SJCRH30 (cell line): Measurements from ENCODE around the gene FOXO3. TPM values are rescaled to one million over a fixed set of nuclear protein-coding genes. Genes with fewer than 3 reads are reported as not detected.
"Not testable (repeated sequence)": the region's sequence is repeated elsewhere in the genome, so short reads cannot be mapped to it uniquely, and the experiment has no call there.

Source experiments
- DNase-seq, 2 experiments: peaks; one replicate each; pipeline ENCODE4 v3.0.0-alpha.2; 2015 to 2020
- H3K27ac ChIP-seq: fragments of 250-450 bp; sonication (Bioruptor Pico); 2 replicates; pipeline ENCODE4 v1.5.1; 2020; ENCODE audit warnings: mild to moderate bottlenecking, moderate library complexity
- H3K27me3 ChIP-seq: fragments of 250-450 bp; sonication (Bioruptor Pico); 2 replicates; pipeline ENCODE4 v1.5.1; 2020; ENCODE audit warnings: mild to moderate bottlenecking, moderate library complexity
- H3K36me3 ChIP-seq: fragments of 250-450 bp; sonication (Bioruptor Pico); 2 replicates; pipeline ENCODE4 v1.5.1; 2020; ENCODE audit warnings: mild to moderate bottlenecking, moderate library complexity
- H3K4me1 ChIP-seq: fragments of 250-450 bp; sonication (Bioruptor Pico); 2 replicates; pipeline ENCODE4 v1.5.1; 2020; ENCODE audit warnings: mild to moderate bottlenecking, moderate library complexity
- H3K4me3 ChIP-seq: fragments of 250-450 bp; sonication (Bioruptor Pico); 2 replicates; pipeline ENCODE4 v1.5.1; 2020; ENCODE audit warnings: mild to moderate bottlenecking, moderate library complexity
- H3K9me3 ChIP-seq: fragments of 250-450 bp; sonication (Bioruptor Pico); replicated peaks from 2 replicates; pipeline ENCODE4 v1.5.1; 2020; ENCODE audit warnings: mild to moderate bottlenecking, moderate library complexity
- total RNA-seq: library from RNA; depleted of rRNA; stranded (reverse); fragments of >200 nt; shearing (Covaris generic); gene quantifications from 2 replicates; pipeline ENCODE4 v1.2.3, GENCODE V29; 2014

The FOXO3 gene
- total RNA-seq, 1 experiment from 2014 or later: 35.0 TPM

GRCh38 chr6:108656836-108657235, 96.1 kb downstream of the FOXO3 start:
- Histone ChIP-seq H3K9me3 (no peaks in the 10 kb centered on the region), H3K4me3 (peak overlapping the region; percentile 62), H3K27ac (peak overlapping the region; percentile 99), H3K27me3 (no peaks in the 10 kb centered on the region), H3K4me1 (peaks cover 65% of the 10 kb centered on the region), H3K36me3 (no peaks in the 10 kb centered on the region)
- no peak for DNase-seq

GRCh38 chr6:108658174-108658573, 97.5 kb downstream of the FOXO3 start:
- Histone ChIP-seq H3K27ac (no peak overlapping the region), H3K9me3 (no peaks in the 10 kb centered on the region), H3K36me3 (0 out of 2 replicates have a peak, but pooled peaks cover 2% of the 10 kb centered on the region), H3K27me3 (no peaks in the 10 kb centered on the region), H3K4me3 (no peak overlapping the region), H3K4me1 (peaks cover 57% of the 10 kb centered on the region)
- DNase-seq: no peak

GRCh38 chr6:108658785-108659184, 98.1 kb downstream of the FOXO3 start:
- not testable (repeated sequence) for H3K27ac ChIP-seq, H3K9me3 ChIP-seq, H3K4me3 ChIP-seq, H3K27me3 ChIP-seq, DNase-seq, H3K36me3 ChIP-seq
- peaks cover 51% of the 10 kb centered on the region for H3K4me1 ChIP-seq

GRCh38 chr6:108660251-108660650, 99.5 kb downstream of the FOXO3 start:
- no peak overlapping the region for H3K27ac ChIP-seq
- no peak overlapping the region for H3K4me3 ChIP-seq
- H3K27me3 ChIP-seq: no peaks in the 10 kb centered on the region
- no peaks in the 10 kb centered on the region for H3K9me3 ChIP-seq
- peaks cover 37% of the 10 kb centered on the region for H3K4me1 ChIP-seq
- peaks cover 7% of the 10 kb centered on the region; the same call in 1 of the 2 replicates for H3K36me3 ChIP-seq
- DNase-seq: no peak

GRCh38 chr6:108661430-108661829, 100.7 kb downstream of the FOXO3 start:
- no peaks in the 10 kb centered on the region for H3K9me3 ChIP-seq
- peaks cover 14% of the 10 kb centered on the region; the same call in 1 of the 2 replicates for H3K36me3 ChIP-seq
- H3K4me3 ChIP-seq: no peak overlapping the region
- DNase-seq: peak; percentile 40 to 76
- peaks cover 31% of the 10 kb centered on the region for H3K4me1 ChIP-seq
- no peaks in the 10 kb centered on the region for H3K27me3 ChIP-seq
- peak overlapping the region; percentile 33 for H3K27ac ChIP-seq

GRCh38 chr6:108661982-108662381, 101.3 kb downstream of the FOXO3 start:
- Histone ChIP-seq H3K27me3 (no peaks in the 10 kb centered on the region), H3K4me1 (peaks cover 28% of the 10 kb centered on the region), H3K36me3 (peaks cover 14% of the 10 kb centered on the region; the same call in 1 of the 2 replicates), H3K9me3 (no peaks in the 10 kb centered on the region), H3K27ac (peak overlapping the region; percentile 33), H3K4me3 (no peak overlapping the region)
- no peak for DNase-seq

GRCh38 chr6:108662702-108663101, 102.0 kb downstream of the FOXO3 start:
- H3K27me3 ChIP-seq: no peaks in the 10 kb centered on the region
- H3K4me1 ChIP-seq: peaks cover 22% of the 10 kb centered on the region
- no peak for DNase-seq
- no peaks in the 10 kb centered on the region for H3K9me3 ChIP-seq
- H3K27ac ChIP-seq: no peak overlapping the region
- H3K4me3 ChIP-seq: no peak overlapping the region
- H3K36me3 ChIP-seq: peaks cover 14% of the 10 kb centered on the region; the same call in 1 of the 2 replicates

- not testable (repeated sequence) for H3K9me3 ChIP-seq, H3K4me3 ChIP-seq, H3K27me3 ChIP-seq, DNase-seq, H3K27ac ChIP-seq
- peaks cover 17% of the 10 kb centered on the region for H3K4me1 ChIP-seq
- H3K36me3 ChIP-seq: peaks cover 15% of the 10 kb centered on the region; the same call in 1 of the 2 replicates
These were observed 102.9 kb downstream of the FOXO3 start for GRCh38 chr6:108663494-108664064.

GRCh38 chr6:108665495-108666196, 104.9 kb downstream of the FOXO3 start:
- no peak for DNase-seq
- H3K27me3 ChIP-seq: no peaks in the 10 kb centered on the region
- H3K27ac ChIP-seq: no peak overlapping the region
- peaks cover 17% of the 10 kb centered on the region; the same call in 1 of the 2 replicates for H3K36me3 ChIP-seq
- H3K4me3 ChIP-seq: no peak overlapping the region
- H3K9me3 ChIP-seq: no peaks in the 10 kb centered on the region
- peaks cover 17% of the 10 kb centered on the region for H3K4me1 ChIP-seq

- Histone ChIP-seq H3K9me3 (no peaks in the 10 kb centered on the region), H3K27ac (no peak overlapping the region), H3K4me3 (no peak overlapping the region), H3K27me3 (no peaks in the 10 kb centered on the region), H3K4me1 (peaks cover 7% of the 10 kb centered on the region), H3K36me3 (peaks cover 17% of the 10 kb centered on the region; the same call in 1 of the 2 replicates)
- DNase-seq: no peak
These were observed 106.0 kb downstream of the FOXO3 start for GRCh38 chr6:108666656-108667260.

- no peaks in the 10 kb centered on the region for H3K9me3 ChIP-seq
- no peak for DNase-seq
- H3K4me1 ChIP-seq: no peaks in the 10 kb centered on the region; the same call in 1 of the 2 replicates
- no peak overlapping the region for H3K27ac ChIP-seq
- H3K27me3 ChIP-seq: no peaks in the 10 kb centered on the region
- no peak overlapping the region for H3K4me3 ChIP-seq
- H3K36me3 ChIP-seq: peaks cover 15% of the 10 kb centered on the region; the same call in 1 of the 2 replicates
These were observed 107.3 kb downstream of the FOXO3 start for GRCh38 chr6:108667993-108668392.

- no peak overlapping the region for H3K27ac ChIP-seq
- no peaks in the 10 kb centered on the region for H3K9me3 ChIP-seq
- no peaks in the 10 kb centered on the region for H3K27me3 ChIP-seq
- H3K36me3 ChIP-seq: peaks cover 14% of the 10 kb centered on the region; the same call in 1 of the 2 replicates
- H3K4me1 ChIP-seq: no peaks in the 10 kb centered on the region; the same call in 1 of the 2 replicates
- no peak for DNase-seq
- no peak overlapping the region for H3K4me3 ChIP-seq
These were observed 109.0 kb downstream of the FOXO3 start for GRCh38 chr6:108669673-108670072.

GRCh38 chr6:108671175-108671574, 110.5 kb downstream of the FOXO3 start:
- no peak overlapping the region for H3K4me3 ChIP-seq
- peaks cover 2% of the 10 kb centered on the region; the same call in 1 of the 2 replicates for H3K36me3 ChIP-seq
- H3K27ac ChIP-seq: no peak overlapping the region
- DNase-seq: no peak
- no peaks in the 10 kb centered on the region; the same call in 1 of the 2 replicates for H3K4me1 ChIP-seq
- no peaks in the 10 kb centered on the region for H3K27me3 ChIP-seq
- no peaks in the 10 kb centered on the region for H3K9me3 ChIP-seq

- Histone ChIP-seq H3K36me3 (peaks cover 2% of the 10 kb centered on the region; the same call in 1 of the 2 replicates), H3K4me1 (no peaks in the 10 kb centered on the region; the same call in 1 of the 2 replicates), H3K27me3 (no peaks in the 10 kb centered on the region), H3K4me3 (no peak overlapping the region), H3K9me3 (no peaks in the 10 kb centered on the region), H3K27ac (no peak overlapping the region)
- DNase-seq: no peak
These were observed 111.1 kb downstream of the FOXO3 start for GRCh38 chr6:108671790-108672189.

- H3K4me3 ChIP-seq: no peak overlapping the region
- no peak for DNase-seq
- H3K4me1 ChIP-seq: no peaks in the 10 kb centered on the region
- 0 out of 2 replicates have a peak, but pooled peaks cover 2% of the 10 kb centered on the region for H3K36me3 ChIP-seq
- H3K27me3 ChIP-seq: no peaks in the 10 kb centered on the region
- no peaks in the 10 kb centered on the region for H3K9me3 ChIP-seq
- no peak overlapping the region for H3K27ac ChIP-seq
These were observed 111.9 kb downstream of the FOXO3 start for GRCh38 chr6:108672641-108673040.
